ENCODE measurements around the gene NDUFS8. TPM values are rescaled to one million over a fixed set of nuclear protein-coding genes. Genes with fewer than 3 reads are reported as not detected.

Gene NDUFS8
- polyA plus RNA-seq, 1 donor from 2014 or later: 169 TPM

GRCh38 chr11:68048681-68049508 is 18.4 kb downstream of the NDUFS8 start:
- H3K36me3 ChIP-seq (ENCODE audit: insufficient read depth, low read length): no peaks in the 10 kb centered on the region
- no peak overlapping the region for H3K4me2 ChIP-seq (ENCODE audit: low read length)
- no peaks in the 10 kb centered on the region for H3F3A ChIP-seq (ENCODE audit: insufficient read depth, low read length, poor library complexity, severe bottlenecking)
- TF ChIP-seq EP300 (conservative IDR thresholded peaks at IDR 0.05; ENCODE audit: poor library complexity, severe bottlenecking) (no peak), POLR2AphosphoS5 (IDR thresholded peaks at IDR 0.05) (no peak), EZH2 (IDR thresholded peaks at IDR 0.05; ENCODE audit: borderline replicate concordance, insufficient read depth, low read length, poor library complexity, severe bottlenecking) (no peak), REST (IDR thresholded peaks at IDR 0.05; ENCODE audit: borderline replicate concordance) (no peak), MXI1 (conservative IDR thresholded peaks at IDR 0.05; ENCODE audit: poor library complexity, severe bottlenecking) (no peak), RAD21 (conservative IDR thresholded peaks at IDR 0.05) (no peak), SMC3 (conservative IDR thresholded peaks at IDR 0.05; ENCODE audit: poor library complexity) (no peak), CTCF (IDR thresholded peaks at IDR 0.05; ENCODE audit: poor library complexity, severe bottlenecking) (no peak), TAF1 (IDR thresholded peaks at IDR 0.05; ENCODE audit: low read depth) (no peak)
- H3K9me2 ChIP-seq (ENCODE audit: insufficient read depth, low read length): no peaks in the 10 kb centered on the region
- no peaks in the 10 kb centered on the region for H3K27me3 ChIP-seq (ENCODE audit: insufficient read depth, low read depth, low read length)
- no peaks in the 10 kb centered on the region for H4K20me1 ChIP-seq (ENCODE audit: insufficient read depth)
- no peaks in the 10 kb centered on the region for H3K9me3 ChIP-seq (ENCODE audit: low read length)
- no peak overlapping the region for H2AFZ ChIP-seq (ENCODE audit: low read depth, low read length)
- H3K4me3 ChIP-seq (ENCODE audit: low read length): no peak overlapping the region
- no peak overlapping the region for H3K27ac ChIP-seq (ENCODE audit: low read length)
- H3K79me2 ChIP-seq (replicated peaks; ENCODE audit: insufficient read depth, low read length): no peaks in the 10 kb centered on the region
- H3K9ac ChIP-seq (ENCODE audit: low read length): no peak overlapping the region

GRCh38 chr11:68049509-68050370 is 19.3 kb downstream of the NDUFS8 start:
- no peaks in the 10 kb centered on the region for H3K36me3 ChIP-seq (ENCODE audit: insufficient read depth, low read length)
- H2AFZ ChIP-seq (ENCODE audit: low read depth, low read length): no peak overlapping the region
- H3K9me2 ChIP-seq (ENCODE audit: insufficient read depth, low read length): no peaks in the 10 kb centered on the region
- TF ChIP-seq TAF1 (IDR thresholded peaks at IDR 0.05; ENCODE audit: low read depth) (no peak), SMC3 (conservative IDR thresholded peaks at IDR 0.05; ENCODE audit: poor library complexity) (no peak), RAD21 (conservative IDR thresholded peaks at IDR 0.05) (no peak), CTCF (IDR thresholded peaks at IDR 0.05; ENCODE audit: poor library complexity, severe bottlenecking) (no peak), EP300 (conservative IDR thresholded peaks at IDR 0.05; ENCODE audit: poor library complexity, severe bottlenecking) (no peak), EZH2 (IDR thresholded peaks at IDR 0.05; ENCODE audit: borderline replicate concordance, insufficient read depth, low read length, poor library complexity, severe bottlenecking) (no peak), REST (IDR thresholded peaks at IDR 0.05; ENCODE audit: borderline replicate concordance) (no peak), POLR2AphosphoS5 (IDR thresholded peaks at IDR 0.05) (no peak), MXI1 (conservative IDR thresholded peaks at IDR 0.05; ENCODE audit: poor library complexity, severe bottlenecking) (no peak)
- H3K9ac ChIP-seq (ENCODE audit: low read length): no peak overlapping the region
- H3K9me3 ChIP-seq (ENCODE audit: low read length): no peaks in the 10 kb centered on the region
- H3K27me3 ChIP-seq (ENCODE audit: insufficient read depth, low read depth, low read length): no peaks in the 10 kb centered on the region
- H3K4me2 ChIP-seq (ENCODE audit: low read length): no peak overlapping the region
- no peaks in the 10 kb centered on the region for H4K20me1 ChIP-seq (ENCODE audit: insufficient read depth)
- H3F3A ChIP-seq (ENCODE audit: insufficient read depth, low read length, poor library complexity, severe bottlenecking): no peaks in the 10 kb centered on the region
- H3K4me3 ChIP-seq (ENCODE audit: low read length): no peak overlapping the region
- H3K27ac ChIP-seq (ENCODE audit: low read length): no peak overlapping the region
- H3K79me2 ChIP-seq (replicated peaks; ENCODE audit: insufficient read depth, low read length): no peaks in the 10 kb centered on the region

Measured in neural cell (in vitro differentiated cells).